OCI-LY3 (cell line): ENCODE measurements around the gene PTPRU.

Experiments used
- EZH2phosphoT487 ChIP-seq: fragments of 200-600 bp; shearing (Covaris generic); IDR thresholded peaks from 2 replicates; pipeline ENCODE4 v1.6.1; 2018; ENCODE audit warnings: antibody characterized with exemption, mixed run types, low read depth
- TF ChIP-seq, protein P1 (sequence below): fragments of 200-600, 300-600 bp; sonication (generic); IDR thresholded peaks from 2 replicates; pipeline ENCODE4 v1.5.1; 2014; ENCODE audit warnings: antibody characterized with exemption, low read length, low read depth

DNA sequence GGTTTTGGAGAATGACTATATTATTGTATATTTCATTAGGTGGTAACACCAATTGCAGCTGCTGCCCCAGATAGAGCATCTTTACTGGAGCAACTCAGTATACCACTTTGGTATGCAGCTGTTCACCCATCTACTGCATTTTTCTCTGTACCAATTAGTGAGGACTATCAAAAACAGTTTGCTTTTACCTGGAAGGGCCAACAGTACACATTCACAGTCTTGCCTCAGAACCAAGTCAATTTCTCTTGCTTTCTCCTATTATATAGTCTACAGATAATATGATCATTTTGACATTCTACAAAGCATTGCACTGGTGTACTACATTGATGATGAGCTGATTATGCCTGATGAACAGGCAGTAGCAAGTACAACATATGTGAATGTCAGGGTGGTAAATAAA lies 99.3 kb downstream of the PTPRU start:
- TF ChIP-seq, protein P1, sequence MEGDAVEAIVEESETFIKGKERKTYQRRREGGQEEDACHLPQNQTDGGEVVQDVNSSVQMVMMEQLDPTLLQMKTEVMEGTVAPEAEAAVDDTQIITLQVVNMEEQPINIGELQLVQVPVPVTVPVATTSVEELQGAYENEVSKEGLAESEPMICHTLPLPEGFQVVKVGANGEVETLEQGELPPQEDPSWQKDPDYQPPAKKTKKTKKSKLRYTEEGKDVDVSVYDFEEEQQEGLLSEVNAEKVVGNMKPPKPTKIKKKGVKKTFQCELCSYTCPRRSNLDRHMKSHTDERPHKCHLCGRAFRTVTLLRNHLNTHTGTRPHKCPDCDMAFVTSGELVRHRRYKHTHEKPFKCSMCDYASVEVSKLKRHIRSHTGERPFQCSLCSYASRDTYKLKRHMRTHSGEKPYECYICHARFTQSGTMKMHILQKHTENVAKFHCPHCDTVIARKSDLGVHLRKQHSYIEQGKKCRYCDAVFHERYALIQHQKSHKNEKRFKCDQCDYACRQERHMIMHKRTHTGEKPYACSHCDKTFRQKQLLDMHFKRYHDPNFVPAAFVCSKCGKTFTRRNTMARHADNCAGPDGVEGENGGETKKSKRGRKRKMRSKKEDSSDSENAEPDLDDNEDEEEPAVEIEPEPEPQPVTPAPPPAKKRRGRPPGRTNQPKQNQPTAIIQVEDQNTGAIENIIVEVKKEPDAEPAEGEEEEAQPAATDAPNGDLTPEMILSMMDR, result no peak
- TF ChIP-seq EZH2phosphoT487, result no peak
